EL (cell line): Measurements from ENCODE around the gene TMEM181.
"Not testable (repeated sequence)": the region's sequence is repeated elsewhere in the genome, so short reads cannot be mapped to it uniquely, and the experiment has no call there.

Source experiments
- DNase-seq: peaks from one replicate; pipeline ENCODE4 v3.0.0-alpha.2; 2016

TMEM181 gene

GRCh38 chr6:158559895-158560835, at the start of gene TMEM181:
Gene TMEM181 (plus strand): TSS chr6:158560091. CDS start chr6:158560225, 134 bp downstream.
- peak; percentile 85 for DNase-seq

GRCh38 chr6:158512809-158513208, 47.1 kb upstream of the TMEM181 start:
- no peak for DNase-seq

- no peak for DNase-seq
Measured at GRCh38 chr6:158514176-158514575, 45.7 kb upstream of the TMEM181 start.

GRCh38 chr6:158514991-158515390, 44.9 kb upstream of the TMEM181 start:
- no peak for DNase-seq

- DNase-seq, result no peak
Measured at GRCh38 chr6:158516098-158516497, 43.8 kb upstream of the TMEM181 start.

GRCh38 chr6:158517038-158517437, 42.9 kb upstream of the TMEM181 start:
- no peak for DNase-seq

- DNase-seq, result no peak
Measured at GRCh38 chr6:158517581-158517980, 42.3 kb upstream of the TMEM181 start.

- DNase-seq, result peak; percentile 89
Measured at GRCh38 chr6:158518191-158519127, 41.4 kb upstream of the TMEM181 start.

- DNase-seq, result peak; percentile 5
Measured at GRCh38 chr6:158519300-158519699, 40.6 kb upstream of the TMEM181 start.

- no peak for DNase-seq
Measured at GRCh38 chr6:158519761-158520160, 40.1 kb upstream of the TMEM181 start.

GRCh38 chr6:158520975-158521374, 38.9 kb upstream of the TMEM181 start:
- DNase-seq, result not testable (repeated sequence)

- DNase-seq, result no peak
Measured at GRCh38 chr6:158521759-158522158, 38.1 kb upstream of the TMEM181 start.

- no peak for DNase-seq
Measured at GRCh38 chr6:158522616-158523015, 37.3 kb upstream of the TMEM181 start.

GRCh38 chr6:158524311-158524710, 35.6 kb upstream of the TMEM181 start:
- no peak for DNase-seq

GRCh38 chr6:158527858-158528257, 32.0 kb upstream of the TMEM181 start:
- not testable (repeated sequence) for DNase-seq

GRCh38 chr6:158528826-158529225, 31.1 kb upstream of the TMEM181 start:
- DNase-seq, result no peak

GRCh38 chr6:158529629-158530028, 30.3 kb upstream of the TMEM181 start:
- no peak for DNase-seq

GRCh38 chr6:158531566-158531965, 28.3 kb upstream of the TMEM181 start:
- no peak for DNase-seq

GRCh38 chr6:158531970-158532369, 27.9 kb upstream of the TMEM181 start:
- no peak for DNase-seq

- peak; percentile 72 for DNase-seq
Measured at GRCh38 chr6:158536084-158536890, 23.6 kb upstream of the TMEM181 start.

GRCh38 chr6:158536891-158537798, 22.7 kb upstream of the TMEM181 start:
- DNase-seq, result peak; percentile 46
